Measurements from ENCODE around the gene B4GALT3. TPM values are rescaled to one million over a fixed set of nuclear protein-coding genes. Genes with fewer than 3 reads are reported as not detected.
"Not testable (repeated sequence)": the region's sequence is repeated elsewhere in the genome, so short reads cannot be mapped to it uniquely, and the experiment has no call there.

The B4GALT3 gene
- 24.0 and 29.0 TPM in 2 replicates for total RNA-seq (2014; rRNA removed; shearing (Covaris generic); ENCODE audit: low replicate concordance)

GRCh38 chr1:161177112-161177935, at the start of gene B4GALT3:
Gene B4GALT3 (minus strand): TSS chr1:161177507. CDS start chr1:161176060, 1,447 bp downstream.
- in situ Hi-C loops (cut with HindIII; ENCODE audit: low pct_unique_long_range_greater_than_20kb, low sequenced_read_pairs): no loop called here
- DNase-seq (ENCODE audit: low read depth): peak; percentile 73

GRCh38 chr1:161226759-161227158, 49.5 kb upstream of the B4GALT3 start:
- DNase-seq (ENCODE audit: low read depth): no peak
- in situ Hi-C loops (cut with HindIII; ENCODE audit: low pct_unique_long_range_greater_than_20kb, low sequenced_read_pairs): no loop called here

- in situ Hi-C loops (cut with HindIII; ENCODE audit: low pct_unique_long_range_greater_than_20kb, low sequenced_read_pairs): no loop called here
- no peak for DNase-seq (ENCODE audit: low read depth)
Observed at GRCh38 chr1:161226320-161226711, 49.0 kb upstream of the B4GALT3 start.

- in situ Hi-C loops (cut with HindIII; ENCODE audit: low pct_unique_long_range_greater_than_20kb, low sequenced_read_pairs): no loop called here
- peak; percentile 100 for DNase-seq (ENCODE audit: low read depth)
Observed at GRCh38 chr1:161225534-161226319, 48.4 kb upstream of the B4GALT3 start, which contains the start of gene TOMM40L. Gene TOMM40L (plus strand): TSS chr1:161226060. CDS start chr1:161226490, 430 bp downstream.

DNA sequence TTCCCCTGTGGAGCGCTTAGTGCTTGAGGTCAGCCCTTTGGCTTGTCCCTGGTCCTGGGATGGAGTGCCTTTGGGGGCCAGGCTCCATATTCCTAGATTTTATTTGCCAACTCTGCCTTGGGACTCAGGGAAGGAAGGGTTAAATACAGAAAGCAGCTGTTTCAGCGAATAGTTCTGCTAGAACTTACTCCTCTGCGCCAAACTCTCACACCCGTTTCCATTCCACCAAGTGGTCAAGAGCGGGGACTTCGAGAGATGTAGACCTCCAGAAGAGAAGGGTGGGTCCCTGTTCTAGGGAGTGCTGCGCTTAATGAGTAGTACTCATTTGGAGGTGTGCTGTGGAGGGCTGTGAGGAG, 47.8 kb upstream of the B4GALT3 start:
- DNase-seq (ENCODE audit: low read depth): no peak
- in situ Hi-C loops (cut with HindIII; ENCODE audit: low pct_unique_long_range_greater_than_20kb, low sequenced_read_pairs): no loop called here

GRCh38 chr1:161224695-161225087, 47.4 kb upstream of the B4GALT3 start:
- DNase-seq (ENCODE audit: low read depth): not testable (repeated sequence)
- in situ Hi-C loops (cut with HindIII; ENCODE audit: low pct_unique_long_range_greater_than_20kb, low sequenced_read_pairs): loop anchor here (25.0 kb wide), 1 partner anchor 163 kb away; no protein-coding TSS in a partner anchor

DNA sequence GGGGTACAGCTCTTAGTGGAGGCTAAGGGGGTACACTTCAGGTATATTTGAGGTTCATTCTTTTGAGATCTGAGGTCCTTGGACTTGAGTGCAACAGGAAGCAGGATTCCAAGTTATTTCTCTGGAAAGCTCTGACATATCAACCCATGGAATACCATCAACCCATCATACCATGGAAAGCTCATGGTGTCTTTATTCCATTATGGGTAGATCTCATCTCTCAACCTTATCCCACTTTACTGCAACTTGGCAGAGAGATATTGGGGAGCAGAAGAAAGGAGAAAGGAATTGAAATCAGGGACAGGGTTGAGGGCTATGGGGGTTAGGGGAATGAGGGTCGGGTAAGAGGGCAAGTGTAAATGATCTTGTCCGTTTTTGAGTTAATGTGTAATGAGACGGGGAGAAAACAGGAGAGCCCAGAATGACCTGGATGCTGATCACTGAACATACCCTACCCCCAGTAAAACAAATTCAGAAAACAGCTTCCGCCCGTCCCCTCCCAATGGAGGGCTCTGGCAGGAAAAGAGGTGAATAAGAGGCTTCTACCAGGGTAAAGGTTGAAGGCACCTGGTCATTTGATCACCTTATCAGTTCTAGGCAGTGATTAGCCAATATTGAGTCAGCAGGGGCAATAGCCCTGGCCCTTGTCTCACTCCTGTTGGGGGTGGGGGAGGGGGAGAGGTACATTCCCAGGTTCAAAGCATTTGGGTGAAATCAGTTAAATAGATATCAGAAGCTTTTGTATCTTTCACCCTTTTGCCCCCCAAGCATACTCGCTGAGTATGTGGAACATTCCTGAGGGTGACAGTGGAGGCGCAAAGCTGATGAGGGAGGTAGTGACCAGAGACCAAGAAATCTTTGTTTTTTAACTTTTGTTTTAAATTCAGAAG, 46.7 kb upstream of the B4GALT3 start:
- DNase-seq (ENCODE audit: low read depth): no peak
- in situ Hi-C loops (cut with HindIII; ENCODE audit: low pct_unique_long_range_greater_than_20kb, low sequenced_read_pairs): loop anchor here (25.0 kb wide), 1 partner anchor 163 kb away; no protein-coding TSS in a partner anchor

GRCh38 chr1:161222175-161223019, 45.1 kb upstream of the B4GALT3 start:
- DNase-seq (ENCODE audit: low read depth): no peak
- in situ Hi-C loops (cut with HindIII; ENCODE audit: low pct_unique_long_range_greater_than_20kb, low sequenced_read_pairs): loop anchor here (25.0 kb wide), 1 partner anchor 165 kb away; no protein-coding TSS in a partner anchor

DNA sequence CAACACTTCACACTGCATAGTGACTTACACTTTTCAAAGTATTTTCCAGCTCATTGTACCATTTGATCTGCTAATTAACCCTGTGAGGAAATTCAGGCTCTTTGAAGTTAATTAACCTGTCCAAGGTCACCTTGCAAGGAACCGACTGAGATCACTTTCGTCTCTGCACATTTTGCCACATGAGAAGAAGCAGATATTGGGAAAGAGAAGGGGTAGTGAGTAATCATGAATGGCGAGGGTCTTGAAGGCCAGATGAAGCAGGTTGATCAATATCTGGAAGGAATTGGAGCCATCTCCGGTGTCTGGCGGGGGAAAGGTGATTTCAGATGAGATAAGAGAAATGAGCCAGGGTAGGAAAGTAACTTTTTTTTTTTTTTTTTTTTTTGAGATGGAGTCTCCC, 42.7 kb upstream of the B4GALT3 start:
- in situ Hi-C loops (cut with HindIII; ENCODE audit: low pct_unique_long_range_greater_than_20kb, low sequenced_read_pairs): loop anchor here (25.0 kb wide), 1 partner anchor 167 kb away; no protein-coding TSS in a partner anchor
- DNase-seq (ENCODE audit: low read depth): no peak

DNA sequence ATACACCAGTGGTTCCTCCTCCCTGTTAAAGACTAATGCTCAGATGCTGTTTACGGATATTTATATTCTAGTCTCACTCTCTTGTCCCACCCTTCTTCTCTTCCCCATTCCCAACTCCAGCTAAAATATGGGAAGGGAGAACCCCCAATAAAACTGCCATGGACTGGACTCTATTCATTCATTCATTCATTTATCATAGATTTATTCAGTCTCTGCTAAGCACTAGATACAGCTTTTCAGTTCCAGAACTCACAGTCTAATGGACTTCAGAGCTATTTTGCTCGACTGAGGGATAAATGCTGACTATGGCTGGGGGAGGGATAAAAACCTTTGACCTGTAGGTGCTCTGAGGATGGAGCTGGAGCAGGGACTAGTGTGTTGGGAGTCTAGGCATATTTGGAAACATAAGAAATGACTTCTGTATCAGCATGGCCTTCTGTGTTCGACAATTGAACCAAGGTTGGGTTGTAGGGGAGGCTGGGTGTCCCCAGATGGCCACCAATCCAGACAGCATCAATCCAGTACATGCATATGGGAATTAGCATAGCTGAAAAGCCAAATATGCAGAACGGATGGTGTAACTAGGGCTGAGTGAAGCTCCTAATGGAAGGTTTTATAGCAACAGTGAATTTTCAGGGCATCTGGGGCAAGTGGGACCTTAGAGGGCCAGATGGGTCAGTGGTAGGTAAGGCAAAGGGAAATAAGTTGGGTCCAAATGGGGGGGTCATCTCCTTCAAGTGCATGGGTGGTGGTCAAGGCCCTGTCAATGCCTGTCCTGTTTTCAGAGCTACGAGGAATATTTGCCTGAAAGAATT, 42.0 kb upstream of the B4GALT3 start:
- in situ Hi-C loops (cut with HindIII; ENCODE audit: low pct_unique_long_range_greater_than_20kb, low sequenced_read_pairs): loop anchor here (25.0 kb wide), 1 partner anchor 168 kb away; no protein-coding TSS in a partner anchor
- DNase-seq (ENCODE audit: low read depth): no peak

GRCh38 chr1:161218301-161219077, 41.2 kb upstream of the B4GALT3 start:
- DNase-seq (ENCODE audit: low read depth): no peak
- in situ Hi-C loops (cut with HindIII; ENCODE audit: low pct_unique_long_range_greater_than_20kb, low sequenced_read_pairs): loop anchor here (25.0 kb wide), 1 partner anchor 169 kb away; no protein-coding TSS in a partner anchor

- no peak for DNase-seq (ENCODE audit: low read depth)
- in situ Hi-C loops (cut with HindIII; ENCODE audit: low pct_unique_long_range_greater_than_20kb, low sequenced_read_pairs): loop anchor here (25.0 kb wide), 1 partner anchor 169 kb away; no protein-coding TSS in a partner anchor
Observed at GRCh38 chr1:161217831-161218230, 40.5 kb upstream of the B4GALT3 start.

- no peak for DNase-seq (ENCODE audit: low read depth)
- in situ Hi-C loops (cut with HindIII; ENCODE audit: low pct_unique_long_range_greater_than_20kb, low sequenced_read_pairs): loop anchor here (25.0 kb wide), 1 partner anchor 170 kb away; no protein-coding TSS in a partner anchor
Observed at GRCh38 chr1:161216945-161217712, 39.8 kb upstream of the B4GALT3 start.

DNA sequence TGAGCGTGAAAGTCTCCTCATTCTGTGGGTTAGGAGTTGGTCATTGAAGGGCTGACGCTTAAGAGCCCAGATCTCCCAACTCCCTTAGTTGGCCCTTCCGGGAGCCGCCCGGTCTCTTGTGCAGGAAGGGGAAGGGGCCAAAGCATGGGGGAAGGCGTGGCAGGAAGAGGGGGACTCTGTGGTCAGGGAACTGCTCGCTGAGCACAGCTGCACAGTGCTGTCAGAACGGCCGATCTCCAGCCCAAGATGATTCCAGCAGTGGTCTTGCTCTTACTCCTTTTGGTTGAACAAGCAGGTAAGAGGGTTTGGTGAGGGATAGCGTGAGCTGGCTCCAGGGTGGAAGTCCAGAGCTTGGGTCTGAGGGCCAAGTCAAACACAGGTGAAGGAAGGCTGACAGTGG, 37.8 kb upstream of the B4GALT3 start, which contains the start of gene FCER1G:
FCER1G (plus strand) TSS at position 220 of the 400 bp plus-strand sequence; CDS start at position 247, 27 bp downstream.
- no peak for DNase-seq (ENCODE audit: low read depth)
- in situ Hi-C loops (cut with HindIII; ENCODE audit: low pct_unique_long_range_greater_than_20kb, low sequenced_read_pairs): loop anchor here (25.0 kb wide), 1 partner anchor 172 kb away; no protein-coding TSS in a partner anchor

- DNase-seq (ENCODE audit: low read depth): no peak
- in situ Hi-C loops (cut with HindIII; ENCODE audit: low pct_unique_long_range_greater_than_20kb, low sequenced_read_pairs): loop anchor here (25.0 kb wide), 1 partner anchor 173 kb away; no protein-coding TSS in a partner anchor
Observed at GRCh38 chr1:161214369-161214768, 37.1 kb upstream of the B4GALT3 start.
